WTC11 (cell line): ENCODE data around the gene RAB34.
"Not testable (repeated sequence)": the region's sequence is repeated elsewhere in the genome, so short reads cannot be mapped to it uniquely, and the experiment has no call there.

Experiments used
- AFF4 ChIP-seq: sonication (generic); formaldehyde crosslinking; IDR thresholded peaks from 2 replicates; pipeline ENCODE4 v1.8.1; 2023; ENCODE audit warnings: mild to moderate bottlenecking, missing genetic modification reagents, borderline replicate concordance
- ARID4B ChIP-seq: sonication (generic); formaldehyde crosslinking; IDR thresholded peaks from 2 replicates; pipeline ENCODE4 v1.8.0; 2023; ENCODE audit warnings: missing genetic modification reagents, mild to moderate bottlenecking, borderline replicate concordance
- ATF3 ChIP-seq: sonication (generic); formaldehyde crosslinking; conservative IDR thresholded peaks from 2 replicates; pipeline ENCODE4 v1.8.1; 2022; ENCODE audit warnings: mild to moderate bottlenecking, missing genetic modification reagents
- CTCF ChIP-seq: fragments of 200-600 bp; IDR thresholded peaks from 2 replicates; pipeline ENCODE4 v1.8.0; 2022; ENCODE audit warnings: antibody characterized with exemption
- MAX ChIP-seq: sonication (generic); formaldehyde crosslinking; IDR thresholded peaks from 2 replicates; pipeline ENCODE4 v1.8.0; 2022; ENCODE audit warnings: mild to moderate bottlenecking, missing genetic modification reagents
- MYBL2 ChIP-seq: sonication (generic); formaldehyde crosslinking; IDR thresholded peaks from 2 replicates; pipeline ENCODE4 v1.8.1; 2023; ENCODE audit warnings: mild to moderate bottlenecking, moderate library complexity, missing genetic modification reagents
- ZNF121 ChIP-seq: sonication (generic); formaldehyde crosslinking; IDR thresholded peaks from 2 replicates; pipeline ENCODE4 v1.8.0; 2023; ENCODE audit warnings: missing genetic modification reagents

GRCh38 chr17:28723836-28724499 lies 6.3 kb upstream of the RAB34 start:
- not testable (repeated sequence) for TF ChIP-seq AFF4 (CRISPR knock-in tag); CTCF; MYBL2 (CRISPR knock-in tag); MAX (CRISPR knock-in tag); ARID4B (CRISPR knock-in tag); ZNF121; ATF3 (CRISPR knock-in tag)
